ENCODE measurements around the gene SERPINB6. TPM values are rescaled to one million over a fixed set of nuclear protein-coding genes. Genes with fewer than 3 reads are reported as not detected.
"Not testable (repeated sequence)": the region's sequence is repeated elsewhere in the genome, so short reads cannot be mapped to it uniquely, and the experiment has no call there.

The SERPINB6 gene
- total RNA-seq, 1 donor from 2014 or later, result 61.2 TPM

- no peak for TF ChIP-seq CTCF (conservative IDR thresholded peaks at IDR 0.05)
- no peaks in the 10 kb centered on the region for H3K9me3 Mint-ChIP-seq
Measured at GRCh38 chr6:2998998-2999617, 27.7 kb upstream of the SERPINB6 start.

GRCh38 chr6:2998249-2998997 is 27.1 kb upstream of the SERPINB6 start:
- H3K9me3 Mint-ChIP-seq; H3K36me3 Mint-ChIP-seq; H3K27me3 Mint-ChIP-seq; DNase-seq (ENCODE audit: extremely low spot score, unreplicated experiment): not testable (repeated sequence)
- TF ChIP-seq CTCF (conservative IDR thresholded peaks at IDR 0.05), result peak; percentile 72
- H3K4me1 Mint-ChIP-seq (ENCODE audit: unreplicated experiment), result peaks cover 19% of the 10 kb centered on the region
- peak overlapping the region; percentile 91 for H3K4me3 Mint-ChIP-seq
- H3K27ac Mint-ChIP-seq, result peak overlapping the region; percentile 94

More at GRCh38 chr6:2998998-2999617, 27.7 kb upstream of the SERPINB6 start:
- peaks cover 19% of the 10 kb centered on the region for H3K4me1 Mint-ChIP-seq (ENCODE audit: unreplicated experiment)
- H3K36me3 Mint-ChIP-seq, result peaks cover 5% of the 10 kb centered on the region
- peak overlapping the region; percentile 94 for H3K27ac Mint-ChIP-seq
- no peaks in the 10 kb centered on the region for H3K27me3 Mint-ChIP-seq
- DNase-seq (ENCODE audit: extremely low spot score, unreplicated experiment), result no peak
- peak overlapping the region; percentile 91 for H3K4me3 Mint-ChIP-seq

- no peaks in the 10 kb centered on the region for H3K9me3 Mint-ChIP-seq
- no peak overlapping the region for H3K27ac Mint-ChIP-seq
Measured at GRCh38 chr6:2993755-2994317, 22.5 kb upstream of the SERPINB6 start.

GRCh38 chr6:2992330-2992979 is 21.1 kb upstream of the SERPINB6 start:
- Mint-ChIP-seq H3K27me3 (no peaks in the 10 kb centered on the region), H3K36me3 (no peaks in the 10 kb centered on the region), H3K27ac (peak overlapping the region; percentile 30), H3K4me3 (peak overlapping the region; percentile 66), H3K4me1 (ENCODE audit: unreplicated experiment) (peaks cover 19% of the 10 kb centered on the region), H3K9me3 (no peaks in the 10 kb centered on the region)
- DNase-seq (ENCODE audit: extremely low spot score, unreplicated experiment), result no peak
- TF ChIP-seq CTCF (conservative IDR thresholded peaks at IDR 0.05), result no peak

More at GRCh38 chr6:2993755-2994317, 22.5 kb upstream of the SERPINB6 start:
- Mint-ChIP-seq H3K27me3 (no peaks in the 10 kb centered on the region), H3K36me3 (no peaks in the 10 kb centered on the region), H3K4me1 (ENCODE audit: unreplicated experiment) (peaks cover 20% of the 10 kb centered on the region), H3K4me3 (no peak overlapping the region)
- DNase-seq (ENCODE audit: extremely low spot score, unreplicated experiment), result no peak
- TF ChIP-seq CTCF (conservative IDR thresholded peaks at IDR 0.05), result no peak

- no peaks in the 10 kb centered on the region for H3K36me3 Mint-ChIP-seq
- H3K4me1 Mint-ChIP-seq (ENCODE audit: unreplicated experiment), result peaks cover 23% of the 10 kb centered on the region
- H3K27me3 Mint-ChIP-seq, result no peaks in the 10 kb centered on the region
- no peaks in the 10 kb centered on the region for H3K9me3 Mint-ChIP-seq
- H3K4me3 Mint-ChIP-seq, result peak overlapping the region; percentile 95
- peak overlapping the region; percentile 98 for H3K27ac Mint-ChIP-seq
- no peak for TF ChIP-seq CTCF (conservative IDR thresholded peaks at IDR 0.05)
- DNase-seq (ENCODE audit: extremely low spot score, unreplicated experiment), result no peak
Measured at GRCh38 chr6:2990932-2991506, 19.7 kb upstream of the SERPINB6 start.

Data from type B pancreatic cell (in vitro differentiated cells).